IPS-18a (cell line): ENCODE results near the gene TMPRSS13.

Experiments used
- H3K27ac ChIP-seq: one replicate; pipeline ENCODE4 v1.5.1; 2013; ENCODE audit warnings: low read length
- H3K27me3 ChIP-seq: one replicate; pipeline ENCODE4 v1.6.1; 2013; ENCODE audit warnings: mild to moderate bottlenecking, low read length; ENCODE audit not compliant: control insufficient read depth, insufficient read depth
- H3K36me3 ChIP-seq: one replicate; pipeline ENCODE4 v1.6.1; 2013; ENCODE audit warnings: low read depth, low read length; ENCODE audit not compliant: control insufficient read depth
- H3K4me1 ChIP-seq: one replicate; pipeline ENCODE4 v1.6.1; 2013; ENCODE audit warnings: low read depth, low read length; ENCODE audit not compliant: control insufficient read depth
- H3K4me3 ChIP-seq: one replicate; pipeline ENCODE4 v1.5.1; 2013; ENCODE audit warnings: low read length
- H3K9ac ChIP-seq: one replicate; pipeline ENCODE4 v1.6.1; 2013; ENCODE audit warnings: mild to moderate bottlenecking, low read length, moderate library complexity
- H3K9me3 ChIP-seq: one replicate; pipeline ENCODE4 v1.6.1; 2013; ENCODE audit warnings: low read depth, low read length; ENCODE audit not compliant: control insufficient read depth

TMPRSS13 gene

DNA sequence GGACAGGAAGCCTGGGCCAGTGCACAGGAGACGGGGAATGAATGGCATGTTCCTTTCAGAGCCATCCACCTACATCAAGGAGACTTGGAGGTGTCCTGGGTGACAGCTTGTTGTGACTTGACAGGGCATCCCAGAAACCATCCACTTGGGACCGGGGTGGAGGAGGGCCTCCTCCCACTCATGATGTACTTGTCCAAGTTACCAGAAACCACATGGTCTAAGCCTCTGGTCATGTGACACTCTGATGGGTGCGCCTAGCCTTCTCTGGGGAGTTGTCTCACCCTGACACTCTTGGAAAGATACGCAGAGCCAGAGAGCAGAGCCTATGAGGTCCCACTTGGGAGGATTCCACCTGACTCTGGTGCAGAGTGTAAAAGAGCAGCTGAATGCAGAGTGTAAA lies 31.1 kb downstream of the TMPRSS13 start:
- Histone ChIP-seq H3K27me3 (no peaks in the 10 kb centered on the region), H3K36me3 (no peaks in the 10 kb centered on the region), H3K27ac (no peak overlapping the region), H3K9me3 (no peaks in the 10 kb centered on the region), H3K4me1 (no peaks in the 10 kb centered on the region), H3K9ac (no peak overlapping the region), H3K4me3 (no peak overlapping the region)

GRCh38 chr11:117892651-117893050 lies 36.6 kb downstream of the TMPRSS13 start:
- no peaks in the 10 kb centered on the region for H3K36me3 ChIP-seq
- H3K9ac ChIP-seq: no peak overlapping the region
- H3K4me1 ChIP-seq: no peaks in the 10 kb centered on the region
- H3K4me3 ChIP-seq: no peak overlapping the region
- no peaks in the 10 kb centered on the region for H3K9me3 ChIP-seq
- no peak overlapping the region for H3K27ac ChIP-seq
- no peaks in the 10 kb centered on the region for H3K27me3 ChIP-seq

GRCh38 chr11:117891362-117891761 lies 37.8 kb downstream of the TMPRSS13 start:
- no peaks in the 10 kb centered on the region for H3K36me3 ChIP-seq
- H3K27me3 ChIP-seq: no peaks in the 10 kb centered on the region
- H3K9ac ChIP-seq: no peak overlapping the region
- H3K4me3 ChIP-seq: no peak overlapping the region
- no peaks in the 10 kb centered on the region for H3K9me3 ChIP-seq
- no peaks in the 10 kb centered on the region for H3K4me1 ChIP-seq
- H3K27ac ChIP-seq: no peak overlapping the region

GRCh38 chr11:117888139-117888566 lies 41.0 kb downstream of the TMPRSS13 start:
- no peaks in the 10 kb centered on the region for H3K4me1 ChIP-seq
- H3K9me3 ChIP-seq: no peaks in the 10 kb centered on the region
- no peak overlapping the region for H3K9ac ChIP-seq
- H3K27ac ChIP-seq: no peak overlapping the region
- H3K27me3 ChIP-seq: no peaks in the 10 kb centered on the region
- no peak overlapping the region for H3K4me3 ChIP-seq
- no peaks in the 10 kb centered on the region for H3K36me3 ChIP-seq

- H3K27me3 ChIP-seq: no peaks in the 10 kb centered on the region
- H3K9me3 ChIP-seq: no peaks in the 10 kb centered on the region
- no peak overlapping the region for H3K27ac ChIP-seq
- H3K4me3 ChIP-seq: no peak overlapping the region
- no peaks in the 10 kb centered on the region for H3K36me3 ChIP-seq
- H3K4me1 ChIP-seq: no peaks in the 10 kb centered on the region
- H3K9ac ChIP-seq: no peak overlapping the region
Observed at GRCh38 chr11:117887431-117888138, 41.6 kb downstream of the TMPRSS13 start.

DNA sequence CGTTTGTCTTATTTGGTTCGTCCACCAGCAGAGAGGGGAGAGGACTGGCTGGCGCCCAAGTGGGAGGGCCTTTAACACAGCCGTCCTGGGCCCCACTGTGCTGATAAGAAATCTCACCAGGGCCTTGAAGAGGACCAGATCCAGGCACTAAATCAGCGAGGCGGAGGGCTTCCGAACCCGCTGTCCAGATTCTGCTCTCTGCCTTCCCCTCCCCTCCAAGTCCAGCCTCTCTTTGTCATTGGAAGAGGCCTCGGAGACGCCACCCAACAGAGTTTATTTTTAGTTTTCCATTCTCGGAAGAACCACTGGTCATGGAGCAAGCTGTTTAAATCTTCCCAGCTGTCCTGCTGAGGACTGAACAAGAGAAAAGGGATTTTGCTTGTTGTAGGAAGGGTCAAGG lies 43.4 kb downstream of the TMPRSS13 start:
- Histone ChIP-seq H3K4me3 (no peak overlapping the region), H3K9ac (no peak overlapping the region), H3K27ac (no peak overlapping the region), H3K36me3 (no peaks in the 10 kb centered on the region), H3K4me1 (no peaks in the 10 kb centered on the region), H3K27me3 (no peaks in the 10 kb centered on the region), H3K9me3 (no peaks in the 10 kb centered on the region)

DNA sequence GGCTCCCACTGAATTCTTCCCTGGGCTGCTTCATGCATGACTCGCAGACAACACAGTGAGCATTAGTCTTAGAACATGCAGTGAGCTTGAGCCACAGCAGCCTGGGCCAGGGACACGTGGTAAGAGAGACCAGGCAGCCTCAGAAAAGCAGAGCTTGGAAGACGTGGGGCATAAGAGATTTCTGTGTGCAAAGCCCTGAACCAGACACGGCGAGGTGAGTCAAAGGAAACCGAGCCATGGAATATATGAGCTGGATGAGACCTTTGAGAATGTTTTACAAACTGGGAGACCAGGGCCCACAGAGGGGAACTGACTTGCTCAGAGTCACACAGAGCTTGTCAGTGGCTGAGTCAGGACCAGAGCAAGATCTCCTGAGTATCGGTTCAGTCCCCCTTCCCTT lies 44.2 kb downstream of the TMPRSS13 start:
- peaks cover 4% of the 10 kb centered on the region for H3K27me3 ChIP-seq
- H3K27ac ChIP-seq: no peak overlapping the region
- no peak overlapping the region for H3K9ac ChIP-seq

DNA sequence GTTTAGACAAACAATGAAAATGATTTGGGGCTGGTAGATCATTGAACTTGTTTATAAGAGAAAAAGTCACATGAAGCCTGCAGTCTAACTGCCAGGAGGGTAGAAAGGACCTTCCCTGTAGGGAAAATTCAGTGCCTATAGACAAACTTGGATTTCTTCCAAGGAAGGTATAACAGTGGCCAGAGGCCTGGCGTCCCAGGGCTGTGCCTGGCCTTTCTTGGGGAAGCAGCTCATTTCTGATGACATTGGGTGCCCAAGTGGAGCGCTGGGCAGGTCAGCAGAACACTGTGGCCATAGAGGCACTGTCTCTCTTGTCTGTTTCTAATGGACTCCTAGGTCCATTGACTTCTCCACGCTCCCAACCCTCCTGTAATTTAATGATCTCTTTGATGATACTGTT lies 46.1 kb downstream of the TMPRSS13 start:
- Histone ChIP-seq H3K4me1 (no peaks in the 10 kb centered on the region), H3K27ac (no peak overlapping the region), H3K9me3 (no peaks in the 10 kb centered on the region), H3K9ac (no peak overlapping the region), H3K36me3 (no peaks in the 10 kb centered on the region), H3K4me3 (no peak overlapping the region), H3K27me3 (peaks cover 20% of the 10 kb centered on the region)

More for the DNA sequence above, 44.2 kb downstream of the TMPRSS13 start:
- no peaks in the 10 kb centered on the region for H3K9me3 ChIP-seq
- no peak overlapping the region for H3K4me3 ChIP-seq
- no peaks in the 10 kb centered on the region for H3K4me1 ChIP-seq
- no peaks in the 10 kb centered on the region for H3K36me3 ChIP-seq

DNA sequence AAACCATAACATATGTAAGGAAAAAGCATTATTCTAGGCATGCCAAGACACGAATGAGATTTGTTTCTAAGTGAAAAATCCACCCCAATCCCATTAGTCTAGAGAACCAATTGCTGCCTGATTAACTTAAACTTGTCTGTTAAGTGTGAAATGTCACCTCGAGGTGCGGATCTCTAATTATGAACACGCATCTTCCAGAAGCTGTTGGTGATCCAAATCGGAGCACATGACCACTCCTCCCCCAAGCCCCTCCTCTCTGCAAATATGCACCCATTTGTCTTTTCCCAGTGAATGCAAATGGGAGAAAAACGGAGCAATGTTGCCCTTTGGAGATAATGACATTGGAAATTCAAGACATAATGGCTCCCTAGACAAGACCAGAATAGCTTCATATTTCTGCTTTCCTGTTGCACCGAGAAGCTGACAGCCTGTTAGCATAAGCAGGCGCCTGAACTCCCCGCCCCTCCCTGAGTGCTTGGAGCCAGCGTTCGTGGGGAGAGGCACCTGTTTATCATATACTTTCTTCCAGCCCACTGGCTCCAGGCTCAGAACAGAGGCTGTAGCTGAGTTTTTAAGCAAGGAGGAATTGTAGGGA lies 46.8 kb downstream of the TMPRSS13 start:
- no peaks in the 10 kb centered on the region for H3K36me3 ChIP-seq
- H3K9ac ChIP-seq: no peak overlapping the region
- H3K9me3 ChIP-seq: no peaks in the 10 kb centered on the region
- H3K4me3 ChIP-seq: no peak overlapping the region
- peaks cover 27% of the 10 kb centered on the region for H3K27me3 ChIP-seq
- no peak overlapping the region for H3K27ac ChIP-seq
- H3K4me1 ChIP-seq: peaks cover 3% of the 10 kb centered on the region

DNA sequence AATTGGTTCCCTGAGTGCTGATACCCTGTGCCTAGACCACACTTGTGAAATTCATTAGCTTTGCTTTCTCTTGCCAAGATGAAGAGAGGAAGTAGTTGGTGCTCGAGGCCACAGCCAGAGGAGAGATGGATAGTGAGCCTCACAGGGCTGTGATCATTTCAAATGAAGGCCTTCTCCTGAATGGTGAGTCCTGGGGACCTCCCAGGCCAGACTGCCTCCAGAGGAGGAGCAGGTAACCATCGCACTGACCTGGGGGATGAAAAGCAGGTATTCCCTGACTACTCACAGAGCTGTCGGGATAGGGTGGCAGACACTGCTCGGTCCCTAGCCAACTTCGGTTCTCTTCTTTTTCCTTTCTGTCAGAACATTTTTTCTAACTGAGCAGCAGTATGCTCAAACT lies 48.0 kb downstream of the TMPRSS13 start:
- H3K4me1 ChIP-seq: peaks cover 8% of the 10 kb centered on the region

GRCh38 chr11:117879516-117880480 lies 49.4 kb downstream of the TMPRSS13 start:
- Histone ChIP-seq H3K4me1 (peaks cover 13% of the 10 kb centered on the region), H3K9me3 (no peaks in the 10 kb centered on the region), H3K27me3 (peaks cover 45% of the 10 kb centered on the region), H3K27ac (no peak overlapping the region), H3K36me3 (no peaks in the 10 kb centered on the region), H3K4me3 (no peak overlapping the region), H3K9ac (no peak overlapping the region)

More for the DNA sequence above, 48.0 kb downstream of the TMPRSS13 start:
- H3K9ac ChIP-seq: no peak overlapping the region
- H3K36me3 ChIP-seq: no peaks in the 10 kb centered on the region
- no peak overlapping the region for H3K27ac ChIP-seq
- H3K4me3 ChIP-seq: no peak overlapping the region
- no peaks in the 10 kb centered on the region for H3K9me3 ChIP-seq
- peaks cover 33% of the 10 kb centered on the region for H3K27me3 ChIP-seq
